AG04450 (cell line): ENCODE measurements around the gene MARCHF6. TPM values are rescaled to one million over a fixed set of nuclear protein-coding genes. Genes with fewer than 3 reads are reported as not detected.

Source experiments
- CTCF ChIA-PET: fragments of 300-600, 350-600 bp; formaldehyde crosslinking; extraction: SDS; loops from one replicate; lab custom pipeline; 2022; ENCODE audit warnings: antibody characterized with exemption, inconsistent platforms; lab: Charles Lee
- POLR2A ChIA-PET: fragments of 350-600 bp; formaldehyde crosslinking; extraction: SDS; loops from one replicate; lab custom pipeline; 2021; ENCODE audit warnings: antibody characterized with exemption, inconsistent platforms; lab: Yijun Ruan, JAX
- DNase-seq: peaks from one replicate; pipeline ENCODE4 v3.0.0-alpha.2; 2011; ENCODE audit warnings: low read depth, low spot score
- H3K27ac ChIP-seq: one replicate; pipeline ENCODE4 v1.5.1; 2012; ENCODE audit warnings: low read depth, low read length, control low read depth
- H3K27me3 ChIP-seq: one replicate; pipeline ENCODE4 v1.6.0; 2012; ENCODE audit warnings: low read length; ENCODE audit not compliant: control insufficient read depth, insufficient read depth
- H3K4me3 ChIP-seq: 2 replicates; pipeline ENCODE4 v1.5.1; 2011; ENCODE audit warnings: mild to moderate bottlenecking, low read depth, low read length, control low read depth
- H3K9me3 ChIP-seq: 2 replicates; pipeline ENCODE4 v1.5.1; 2012; ENCODE audit warnings: low read length; ENCODE audit not compliant: control insufficient read depth, insufficient read depth
- CTCF ChIP-seq: IDR thresholded peaks from 2 replicates; pipeline ENCODE4 v1.5.1; 2011; ENCODE audit warnings: low read depth, low read length, control low read depth, inconsistent platforms
- polyA minus RNA-seq: library from RNA; depleted of rRNA, polyadenylated mRNA; stranded (reverse); fragments of >200 nt; gene quantifications from 2 replicates; pipeline ENCODE4 v1.2.3, GENCODE V29; 2011; rRNA and poly(A)+ RNA removed
- polyA plus RNA-seq: library from polyadenylated mRNA; depleted of rRNA; stranded (reverse); fragments of >200 nt; gene quantifications from 2 replicates; pipeline ENCODE4 v1.2.3, GENCODE V29; 2011; rRNA removed

Gene MARCHF6
- 102 and 136 TPM in 2 replicates for polyA plus RNA-seq
- polyA minus RNA-seq: 301 and 401 TPM in 2 replicates

GRCh38 chr5:10353241-10354047 is at the start of gene MARCHF6:
TSS of gene MARCHF6 (plus strand) at chr5:10353695. CDS start at chr5:10353899, 204 bp downstream.
- Histone ChIP-seq H3K27me3 (no peaks in the 10 kb centered on the region), H3K9me3 (no peaks in the 10 kb centered on the region; the same call in 1 of the 2 replicates), H3K4me3 (peak within 1 kb of the TSS; percentile 82), H3K27ac (peak within 1 kb of the TSS; percentile 98)
- POLR2A ChIA-PET: interaction anchor here (0.6 to 1.9 kb wide), 15 partner anchors 15 to 223 kb away, joined by 3 to 24 read pairs (median 4); partner anchors contain the start of genes ATPSCKMT and CCT5
- CTCF ChIA-PET: interaction anchor here (0.6 to 1.0 kb wide), 3 partner anchors 26 to 69 kb away, joined by 3 read pairs; no protein-coding TSS in a partner anchor
- peak; percentile 66 for DNase-seq
- TF ChIP-seq CTCF: no peak

DNA sequence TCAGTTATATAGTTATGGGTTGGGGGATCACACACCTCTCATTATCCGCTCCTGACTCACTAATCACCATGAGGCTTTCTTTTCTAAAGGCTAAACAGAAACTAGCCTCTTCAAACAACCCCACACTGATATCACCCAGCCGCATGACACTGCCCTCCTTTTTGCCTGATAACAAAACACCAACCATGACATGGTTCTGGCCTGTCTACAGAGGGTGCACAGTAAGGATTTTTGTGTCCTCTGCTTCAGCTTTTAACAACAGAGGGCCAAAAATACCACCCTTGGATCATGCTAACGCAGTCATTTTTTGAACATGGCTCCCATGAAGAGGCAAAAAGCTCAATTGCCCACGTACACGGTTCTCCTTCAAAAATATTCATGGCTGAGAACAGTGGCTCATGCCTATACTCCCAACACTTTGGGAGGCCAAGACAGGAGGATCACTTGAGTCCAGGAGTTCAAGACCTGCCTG is 49.8 kb upstream of the MARCHF6 start:
- ChIA-PET CTCF (interaction anchor here (0.8 to 0.9 kb wide), 2 partner anchors 120 to 121 kb away, joined by 3 to 5 read pairs; no protein-coding TSS in a partner anchor), POLR2A (interaction anchor here (1.1 kb wide), 1 partner anchor 50 kb away, joined by 3 read pairs; the partner anchor contains the start of gene MARCHF6)
- H3K4me3 ChIP-seq: no peak overlapping the region
- no peaks in the 10 kb centered on the region for H3K27me3 ChIP-seq
- no peak for TF ChIP-seq CTCF
- no peak for DNase-seq
- no peak overlapping the region for H3K27ac ChIP-seq
- H3K9me3 ChIP-seq: no peaks in the 10 kb centered on the region

DNA sequence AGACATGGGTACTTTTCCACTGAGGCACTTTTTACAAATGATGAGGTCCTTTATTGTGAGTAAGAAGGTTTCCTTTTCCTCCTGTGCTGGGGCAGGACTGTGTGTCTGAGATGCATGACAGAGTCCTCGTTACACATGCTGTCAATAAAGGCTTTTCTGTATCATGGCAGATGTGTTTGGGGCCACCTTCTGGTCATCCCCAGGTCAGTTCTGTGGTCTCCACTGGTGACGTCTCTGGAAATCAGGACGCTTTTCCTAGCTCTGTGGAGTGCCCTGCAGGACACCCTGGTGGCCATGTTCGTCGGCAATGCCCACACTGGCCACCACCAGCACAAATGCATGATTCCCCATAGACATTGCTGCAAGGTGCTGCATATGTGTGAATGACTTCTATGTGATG is 48.6 kb upstream of the MARCHF6 start:
- Histone ChIP-seq H3K4me3 (no peak overlapping the region), H3K27ac (no peak overlapping the region), H3K27me3 (no peaks in the 10 kb centered on the region), H3K9me3 (no peaks in the 10 kb centered on the region)
- POLR2A ChIA-PET: interaction anchor here (1.1 kb wide), 1 partner anchor 48 kb away, joined by 3 read pairs; the partner anchor contains the start of gene MARCHF6
- no peak for DNase-seq
- no peak for TF ChIP-seq CTCF
- CTCF ChIA-PET: no interaction called here

DNA sequence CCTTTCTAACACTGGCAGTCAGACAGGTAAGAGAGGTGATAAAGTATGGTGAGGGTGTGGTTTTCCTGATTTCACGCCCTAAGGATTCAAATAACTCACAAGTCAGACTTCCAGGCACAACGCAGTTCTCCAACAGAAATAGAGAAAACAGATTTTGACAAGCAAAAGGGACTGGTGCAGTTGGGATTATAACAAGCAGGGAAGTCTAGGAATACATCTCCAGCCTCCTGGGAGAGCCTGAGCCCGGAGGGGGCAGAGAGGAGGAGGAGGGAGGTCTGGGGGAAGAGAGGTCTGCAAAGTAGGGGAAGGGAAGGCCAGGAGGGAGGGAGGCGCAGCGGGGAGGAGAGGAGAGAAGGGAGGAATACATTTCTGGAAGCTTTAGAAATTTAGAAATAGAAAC is 47.4 kb upstream of the MARCHF6 start:
- DNase-seq: no peak
- ChIA-PET CTCF (interaction anchor here (1.3 kb wide), 1 partner anchor 22 kb away, joined by 3 read pairs; no protein-coding TSS in a partner anchor), POLR2A (no interaction called here)
- Histone ChIP-seq H3K27me3 (no peaks in the 10 kb centered on the region), H3K4me3 (peak overlapping the region; percentile 72), H3K9me3 (no peaks in the 10 kb centered on the region), H3K27ac (no peak overlapping the region)
- TF ChIP-seq CTCF: no peak
